ENCODE data around the gene PLEKHM2. TPM values are rescaled to one million over a fixed set of nuclear protein-coding genes. Genes with fewer than 3 reads are reported as not detected.

Gene PLEKHM2
- total and polyA plus RNA-seq, 2 of the 8 experiments (the other 6 are each of a cell fraction or from before 2014, with no cell fraction given) = 38.3 to 47.6 TPM

DNA sequence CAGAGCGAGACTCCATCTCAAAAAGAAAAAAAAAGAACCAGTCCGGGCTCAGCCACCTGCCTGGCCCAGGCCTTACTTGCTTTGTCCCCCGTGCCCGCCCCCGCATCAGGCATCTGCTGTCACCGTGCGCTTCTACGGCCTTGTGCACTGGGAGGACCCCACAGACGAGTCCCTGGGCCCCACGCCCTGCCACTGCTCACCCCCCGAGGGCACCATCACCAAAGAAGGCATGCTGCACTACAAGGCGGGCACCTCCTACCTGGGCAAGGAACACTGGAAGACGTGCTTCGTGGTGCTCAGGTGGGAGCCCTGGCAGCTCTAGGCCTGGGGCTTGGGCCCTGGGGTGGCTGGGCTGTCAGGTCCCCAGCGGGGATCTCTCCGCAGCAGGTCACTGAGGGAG lies 46.3 kb downstream of the PLEKHM2 start:
- H3K18ac ChIP-seq (ENCODE audit: extremely low read depth, low read length) = no peak overlapping the region
- peaks cover 7 to 28% (median 14%) of the 10 kb centered on the region in 4 experiments; a peak in 6 of 8 replicates for H3K36me3 ChIP-seq (ENCODE audit: control insufficient read depth in 2 of 4, insufficient read depth in 4 of 4, low read length in 3 of 4)
- no peak overlapping the region for H2BK12ac ChIP-seq (ENCODE audit: low read depth, low read length)
- no peak overlapping the region for H2BK20ac ChIP-seq (ENCODE audit: low read length)
- no peak overlapping the region for H3K4ac ChIP-seq (replicated peaks; ENCODE audit: insufficient read length, low read depth, low read length)
- H4K5ac ChIP-seq (ENCODE audit: insufficient read length, low read depth, low read length) = no peak overlapping the region
- no peaks in the 10 kb centered on the region for H3K79me2 ChIP-seq (ENCODE audit: control insufficient read depth in 1 of 2, insufficient read depth in 2 of 2, low read length in 2 of 2)
- no peak overlapping the region for H2BK5ac ChIP-seq (ENCODE audit: low read depth, low read length)
- ChIA-PET CTCF (ENCODE audit: partially characterized antibody) (interaction anchor here (2.9 to 5.4 kb wide), 2 partner anchors 10 kb away, joined by 15 to 35 read pairs; partner anchors contain the start of gene TMEM82), POLR2A (ENCODE audit: partially characterized antibody) (no interaction called here)
- no peak overlapping the region for H4K8ac ChIP-seq (ENCODE audit: extremely low read depth, insufficient read depth, low read length)
- H3K23me2 ChIP-seq (ENCODE audit: low read depth, low read length) = no peaks in the 10 kb centered on the region
- H4K20me1 ChIP-seq (replicated peaks in 1 of 2; ENCODE audit: control insufficient read depth in 1 of 2, insufficient read depth in 2 of 2, low read length in 2 of 2) = peaks cover 2 to 6% of the 10 kb centered on the region in 2 experiments
- FAIRE-seq (no peak), DNase-seq (ENCODE audit: low read depth in 1 of 2, low spot score in 2 of 2) (no peak)
- H2BK120ac ChIP-seq (replicated peaks; ENCODE audit: low read depth, low read length) = no peak overlapping the region
- no peak overlapping the region for H3K27ac ChIP-seq (ENCODE audit: low read depth, low read length)
- no peak overlapping the region for H3K23ac ChIP-seq (ENCODE audit: insufficient read length)
- no peak for TF ChIP-seq FOSL1 (IDR thresholded peaks at IDR 0.05; ENCODE audit: insufficient read depth, low read depth, low read length)
- TF ChIP-seq POU5F1 (IDR thresholded peaks at IDR 0.05; ENCODE audit: low read depth, low read length) = no peak
- TF ChIP-seq NRF1 (IDR thresholded peaks at IDR 0.05; ENCODE audit: low read depth, low read length) = no peak
- TF ChIP-seq GTF2F1 (IDR thresholded peaks at IDR 0.05; ENCODE audit: borderline replicate concordance, low read depth, low read length) = no peak
- no peak for TF ChIP-seq SP2 (IDR thresholded peaks at IDR 0.05; ENCODE audit: low read length)
- no peak for TF ChIP-seq TBP (IDR thresholded peaks at IDR 0.05; ENCODE audit: low read depth, low read length)
- TF ChIP-seq SRF (IDR thresholded peaks at IDR 0.05; ENCODE audit: low read depth, low read length) = no peak
- TF ChIP-seq, protein P1, sequence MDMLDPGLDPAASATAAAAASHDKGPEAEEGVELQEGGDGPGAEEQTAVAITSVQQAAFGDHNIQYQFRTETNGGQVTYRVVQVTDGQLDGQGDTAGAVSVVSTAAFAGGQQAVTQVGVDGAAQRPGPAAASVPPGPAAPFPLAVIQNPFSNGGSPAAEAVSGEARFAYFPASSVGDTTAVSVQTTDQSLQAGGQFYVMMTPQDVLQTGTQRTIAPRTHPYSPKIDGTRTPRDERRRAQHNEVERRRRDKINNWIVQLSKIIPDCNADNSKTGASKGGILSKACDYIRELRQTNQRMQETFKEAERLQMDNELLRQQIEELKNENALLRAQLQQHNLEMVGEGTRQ (IDR thresholded peaks at IDR 0.05; ENCODE audit: low read length) = no peak
- TF ChIP-seq TEAD4 (IDR thresholded peaks at IDR 0.05; ENCODE audit: low read depth, low read length) = no peak
- no peak for TF ChIP-seq YY1 (IDR thresholded peaks at IDR 0.05; ENCODE audit: low read depth, low read length)
- TF ChIP-seq, protein P2, sequence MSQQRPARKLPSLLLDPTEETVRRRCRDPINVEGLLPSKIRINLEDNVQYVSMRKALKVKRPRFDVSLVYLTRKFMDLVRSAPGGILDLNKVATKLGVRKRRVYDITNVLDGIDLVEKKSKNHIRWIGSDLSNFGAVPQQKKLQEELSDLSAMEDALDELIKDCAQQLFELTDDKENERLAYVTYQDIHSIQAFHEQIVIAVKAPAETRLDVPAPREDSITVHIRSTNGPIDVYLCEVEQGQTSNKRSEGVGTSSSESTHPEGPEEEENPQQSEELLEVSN (IDR thresholded peaks at IDR 0.05) = no peak
- TF ChIP-seq SAP30 (IDR thresholded peaks at IDR 0.05; ENCODE audit: insufficient read depth, insufficient replicate concordance, low read length) = no peak
- TF ChIP-seq JUND (IDR thresholded peaks at IDR 0.05; ENCODE audit: low read length) = no peak
- H2BK15ac ChIP-seq (ENCODE audit: low read length) = no peak overlapping the region
- H4K91ac ChIP-seq (replicated peaks; ENCODE audit: insufficient read length, low read length) = no peak overlapping the region
- 89% methylated on average over 11 of the region's 16 CpGs; no CpG with 5 or more reads in 1 of the 2 experiments for WGBS, 2 experiments (ENCODE audit: extremely low coverage in 1 of 2, insufficient coverage in 1 of 2, insufficient read length in 1 of 2, insufficient replicate concordance in 2 of 2, low coverage in 1 of 2, low lambda C conversion rate in 2 of 2, missing lambda C conversion rate in 1 of 2)
- no peaks in the 10 kb centered on the region; a peak in 1 of 7 replicates for H3K4me1 ChIP-seq (replicated peaks in 1 of 4; ENCODE audit: control insufficient read depth in 3 of 4, insufficient read depth in 4 of 4, low read length in 3 of 4)
- no peak overlapping the region for H3K9ac ChIP-seq (replicated peaks in 1 of 4; ENCODE audit: extremely low read depth in 1 of 4, low read depth in 3 of 4, low read length in 3 of 4)
- H3K14ac ChIP-seq (ENCODE audit: insufficient read length) = no peak overlapping the region
- no peaks in the 10 kb centered on the region for H3K79me1 ChIP-seq (ENCODE audit: low read depth, low read length)
- H2AK5ac ChIP-seq (ENCODE audit: low read depth, low read length) = no peak overlapping the region
- no peak overlapping the region for H3K56ac ChIP-seq (replicated peaks; ENCODE audit: insufficient read length, low read depth, low read length)
- H3K4me3 ChIP-seq (ENCODE audit: extremely low read depth in 1 of 4, insufficient read depth in 2 of 4, low read depth in 3 of 4, low read length in 4 of 4) = no peak overlapping the region
- H3K4me2 ChIP-seq (ENCODE audit: insufficient read depth in 1 of 2, low read depth in 2 of 2, low read length in 2 of 2) = no peak overlapping the region
- no peaks in the 10 kb centered on the region for H3K27me3 ChIP-seq (replicated peaks in 1 of 4; ENCODE audit: control insufficient read depth in 3 of 4, extremely low read depth in 1 of 4, insufficient read depth in 3 of 4, low read length in 3 of 4)
- H3K9me3 ChIP-seq (ENCODE audit: insufficient read depth in 2 of 2, low read depth in 1 of 2, low read length in 1 of 2) = no peaks in the 10 kb centered on the region
- H2AFZ ChIP-seq (ENCODE audit: low read length) = no peak overlapping the region

Data from H1 (cell line).